ENCODE data around the gene TRIM7.
"Not testable (repeated sequence)": the region's sequence is repeated elsewhere in the genome, so short reads cannot be mapped to it uniquely, and the experiment has no call there.

TRIM7 gene

DNA sequence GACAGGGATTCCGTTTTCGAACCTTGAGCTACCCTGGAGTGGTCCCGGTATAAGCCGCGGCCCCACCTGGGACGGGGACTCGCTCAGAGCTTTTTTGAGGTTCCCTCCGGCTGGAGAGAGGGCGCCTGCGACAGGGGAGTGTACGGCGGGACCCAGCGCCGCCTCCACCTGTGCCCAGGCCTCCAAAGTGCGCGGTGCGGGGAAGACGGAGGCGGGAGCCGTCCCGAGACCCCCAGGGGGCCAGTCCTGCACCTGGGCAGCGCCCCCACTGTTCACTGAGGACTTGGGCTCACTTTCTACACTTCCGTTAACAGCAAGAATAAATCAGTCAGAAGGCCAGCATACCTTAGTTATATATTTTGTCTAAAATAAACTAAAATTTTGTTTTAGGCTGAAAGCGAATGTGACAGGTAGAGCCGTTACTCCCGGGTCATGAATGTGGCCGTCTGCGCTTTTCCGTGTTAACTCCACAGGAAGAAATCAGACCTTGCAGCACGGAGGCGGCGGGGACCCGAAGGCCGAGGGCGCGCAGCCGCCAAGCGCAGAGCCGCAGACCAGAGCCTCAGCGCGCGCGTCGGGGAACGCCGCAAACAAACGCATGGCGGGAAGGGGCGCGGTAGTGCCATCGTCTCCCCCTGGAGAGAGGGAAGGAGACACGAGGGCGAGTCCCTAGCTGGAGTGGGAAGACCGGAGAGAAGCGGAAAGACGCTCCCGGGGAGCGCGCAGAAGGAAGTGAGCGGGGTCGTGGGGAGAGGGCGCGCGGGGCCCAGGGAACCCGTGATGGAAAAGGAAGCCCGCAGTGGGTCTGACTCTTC lies 14.1 kb downstream of the TRIM7 start:
- DNase-seq, result no peak

DNA sequence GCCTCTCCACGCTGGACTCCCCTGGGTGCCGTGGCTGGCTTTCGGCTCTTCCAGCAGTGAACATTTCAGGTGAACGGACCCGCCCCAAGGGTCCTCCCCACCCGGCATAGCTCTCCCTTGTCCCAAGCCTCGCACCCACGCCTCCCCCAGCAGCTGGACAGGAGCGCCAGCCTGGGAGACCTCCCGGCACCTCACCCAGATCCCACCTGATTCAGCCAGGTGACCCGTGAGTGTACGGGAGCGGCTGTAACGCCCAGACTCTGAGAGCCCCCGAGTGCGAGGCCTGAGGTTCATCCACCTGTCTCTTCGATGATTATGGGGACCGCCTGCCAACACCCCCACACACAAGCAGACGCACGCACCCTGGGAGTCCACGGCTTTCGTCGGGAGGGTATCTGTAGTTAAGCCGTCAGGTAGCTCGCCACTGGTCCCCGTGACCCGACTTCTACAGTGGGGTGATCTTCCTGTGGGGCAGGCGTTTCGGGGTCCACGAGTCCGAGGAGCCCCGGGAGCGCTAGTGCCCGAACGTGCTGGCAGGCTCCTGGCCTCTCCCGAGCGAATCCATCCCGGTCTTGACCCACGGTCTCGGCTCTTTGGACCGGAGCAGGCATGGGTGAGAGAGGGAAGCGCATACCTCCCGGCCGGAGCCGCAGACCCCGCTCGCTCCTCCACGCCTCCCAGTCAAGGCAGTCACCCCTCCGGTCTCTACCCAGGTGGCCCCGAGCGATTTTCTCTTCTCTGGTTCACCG lies 14.9 kb downstream of the TRIM7 start:
- DNase-seq, result no peak

DNA sequence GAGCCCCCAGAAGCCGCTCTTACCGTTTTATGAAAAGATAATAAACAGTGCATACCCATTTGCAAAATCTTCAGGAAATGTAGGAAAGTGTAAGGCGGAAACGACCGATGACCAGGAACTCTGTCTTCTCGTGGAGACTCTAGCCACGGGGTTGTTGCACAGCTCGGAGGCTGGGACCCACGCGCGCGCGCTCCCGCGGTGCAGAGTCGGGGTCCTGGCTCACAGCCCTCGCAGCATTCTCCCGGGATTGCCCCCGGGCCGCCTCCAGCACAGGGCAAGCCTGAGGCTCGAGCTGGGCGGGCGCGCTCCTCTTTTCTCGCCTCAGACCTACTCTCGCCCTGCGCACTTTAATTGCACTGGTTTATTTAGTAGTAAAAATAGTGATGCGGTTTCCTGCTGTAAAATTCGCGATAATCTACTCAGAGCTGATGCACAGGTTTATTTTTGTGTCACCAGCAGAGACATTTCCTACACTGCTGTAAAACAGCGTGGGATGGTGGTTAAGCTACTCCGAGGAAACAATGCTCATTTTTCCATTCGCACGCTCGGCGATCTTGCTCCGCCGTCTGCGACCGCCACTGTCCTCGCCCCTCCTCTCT lies 15.5 kb downstream of the TRIM7 start:
- DNase-seq, result no peak

DNA sequence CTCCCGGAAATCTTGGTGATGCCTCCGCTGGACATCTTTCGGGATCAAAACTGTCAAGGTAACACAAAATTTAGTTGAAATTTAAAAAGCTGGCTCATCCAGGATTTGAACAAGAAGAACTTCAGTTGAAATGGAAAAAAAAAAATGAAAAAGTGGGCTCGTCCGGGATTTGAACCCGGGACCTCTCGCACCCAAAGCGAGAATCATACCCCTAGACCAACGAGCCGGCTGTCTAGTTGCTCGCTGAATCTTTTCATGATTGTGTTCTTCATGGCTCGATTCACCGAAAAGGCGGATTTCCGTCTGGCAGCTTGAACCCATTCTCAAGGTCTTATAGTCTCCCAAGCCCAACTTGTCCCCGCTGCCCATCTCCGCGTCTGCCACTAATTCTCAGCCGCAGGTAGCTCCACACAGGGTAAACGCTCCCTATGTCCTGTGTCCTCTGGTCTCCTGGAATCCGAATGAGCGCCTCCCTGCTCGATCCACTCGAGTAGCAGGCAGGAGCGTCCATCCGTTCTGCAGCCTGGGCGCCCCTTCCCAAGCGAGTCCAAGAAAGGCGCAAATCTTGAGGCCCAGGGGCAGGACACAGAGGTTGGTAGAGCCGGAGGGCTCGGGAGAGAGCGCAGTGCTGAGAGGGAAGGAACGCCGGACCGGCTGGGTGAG lies 16.2 kb downstream of the TRIM7 start:
- no peak for DNase-seq

DNA sequence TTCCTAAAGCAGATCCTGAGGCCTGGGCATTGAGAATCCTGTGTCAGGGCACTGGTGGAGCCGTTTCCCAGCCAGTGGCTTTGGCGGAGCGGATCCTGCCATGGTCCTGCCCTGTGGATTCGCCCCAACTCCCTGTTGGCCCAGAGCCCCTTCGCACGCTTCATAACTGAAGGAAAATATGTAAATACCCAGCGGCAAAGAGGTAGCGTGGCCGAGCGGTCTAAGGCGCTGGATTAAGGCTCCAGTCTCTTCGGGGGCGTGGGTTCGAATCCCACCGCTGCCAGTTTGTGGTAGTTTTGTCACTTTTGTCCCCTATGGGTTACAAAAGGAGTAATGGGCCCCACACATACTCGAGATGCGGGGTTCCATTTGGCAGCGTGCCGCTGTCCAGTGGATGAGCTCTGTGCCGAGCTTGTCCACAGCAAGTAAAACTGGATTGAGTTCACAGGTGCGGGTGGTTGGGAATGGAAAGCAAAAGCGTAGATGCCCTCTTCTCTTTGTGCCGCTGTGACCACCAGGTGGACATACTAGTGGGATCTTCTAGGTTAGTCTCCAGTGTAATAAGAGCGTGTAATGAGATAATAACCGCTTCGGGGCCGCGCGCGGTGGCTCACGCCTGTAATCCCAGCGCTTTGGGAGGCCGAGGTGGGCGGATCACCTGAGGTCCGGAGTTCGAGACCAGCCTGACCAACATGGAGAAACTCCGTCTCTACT lies 17.3 kb downstream of the TRIM7 start:
- no peak for DNase-seq

DNA sequence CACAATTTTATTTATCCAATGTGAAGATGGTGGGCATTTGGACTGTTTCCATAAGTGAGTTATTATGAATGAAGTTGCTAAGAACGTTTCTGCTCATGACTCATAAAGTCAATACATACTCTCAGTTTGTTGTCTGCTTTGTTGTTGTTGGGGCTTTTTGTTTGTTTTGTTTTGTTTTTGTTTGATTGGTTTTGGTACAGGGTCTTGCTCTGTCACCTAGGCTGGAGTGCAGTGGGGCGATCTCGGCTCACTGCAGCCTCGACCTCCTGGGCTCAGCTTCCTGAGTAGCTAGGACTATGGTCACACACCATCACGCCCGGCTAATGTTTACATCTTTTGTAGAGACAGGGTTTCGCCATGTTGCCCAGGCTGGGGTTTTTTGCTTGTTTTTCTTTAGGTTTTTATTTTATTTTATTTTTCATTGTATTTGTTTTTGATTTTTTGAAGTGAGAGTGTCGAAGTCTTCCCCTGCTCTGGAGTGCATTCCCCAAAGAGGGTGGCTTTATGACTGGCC lies 18.0 kb downstream of the TRIM7 start:
- DNase-seq, result no peak

DNA sequence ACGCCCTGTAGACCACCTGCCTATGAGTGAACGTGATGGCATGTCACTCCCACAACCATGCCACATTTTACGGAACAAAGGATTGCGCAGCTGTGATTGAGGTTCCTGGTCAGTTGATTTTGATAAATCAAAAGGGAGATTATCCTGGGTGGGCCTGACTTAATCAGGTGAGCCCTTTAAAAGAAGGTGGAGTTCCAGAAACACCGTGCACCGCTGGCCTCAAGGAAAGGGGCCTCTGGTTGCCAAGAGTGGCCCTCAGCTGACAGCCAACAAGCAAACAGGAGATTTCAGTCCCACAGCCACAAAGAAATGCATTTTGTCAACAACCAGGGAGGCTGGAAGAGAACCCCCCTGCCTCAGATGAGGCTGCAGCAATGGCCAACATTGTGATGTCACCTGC lies 19.0 kb downstream of the TRIM7 start:
- no peak for DNase-seq

DNA sequence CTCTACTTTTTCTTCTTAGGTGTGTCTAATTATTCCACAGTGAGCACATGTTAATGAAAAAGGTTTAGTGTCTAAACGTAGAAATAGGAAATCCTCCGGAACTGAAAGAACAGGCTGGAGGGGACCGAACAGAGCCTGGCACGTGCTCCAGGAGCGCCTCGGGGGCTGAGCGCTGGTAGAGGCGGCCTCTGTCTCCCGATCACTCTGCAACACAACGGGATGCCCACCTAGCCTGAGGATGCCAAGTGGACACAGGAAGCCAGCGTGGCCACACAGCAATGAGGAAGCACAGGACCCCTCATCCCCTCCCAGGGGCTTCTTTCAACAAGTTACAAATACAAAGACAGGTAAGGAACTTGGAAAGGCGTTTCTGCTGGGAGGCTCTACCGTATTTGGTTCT lies 19.4 kb downstream of the TRIM7 start:
- DNase-seq, result no peak

DNA sequence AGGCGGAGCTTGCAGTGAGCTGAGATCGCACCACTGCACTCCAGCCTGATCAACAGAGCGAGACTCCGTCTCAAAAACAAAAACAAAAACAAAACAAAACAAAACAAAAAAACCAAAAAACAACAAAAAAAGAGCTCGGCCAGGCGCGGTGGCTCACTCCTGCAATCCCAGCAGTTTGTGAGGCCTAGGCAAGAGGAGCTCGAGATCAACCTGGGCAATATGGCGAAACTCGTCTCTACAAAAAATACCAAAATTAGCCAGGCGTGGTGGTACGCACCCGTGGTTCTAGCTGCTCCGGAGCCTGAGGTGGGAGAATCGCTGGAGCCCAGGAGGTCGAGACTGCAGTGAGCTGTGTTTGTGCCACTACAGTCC lies 20.2 kb downstream of the TRIM7 start:
- no peak for DNase-seq

DNA sequence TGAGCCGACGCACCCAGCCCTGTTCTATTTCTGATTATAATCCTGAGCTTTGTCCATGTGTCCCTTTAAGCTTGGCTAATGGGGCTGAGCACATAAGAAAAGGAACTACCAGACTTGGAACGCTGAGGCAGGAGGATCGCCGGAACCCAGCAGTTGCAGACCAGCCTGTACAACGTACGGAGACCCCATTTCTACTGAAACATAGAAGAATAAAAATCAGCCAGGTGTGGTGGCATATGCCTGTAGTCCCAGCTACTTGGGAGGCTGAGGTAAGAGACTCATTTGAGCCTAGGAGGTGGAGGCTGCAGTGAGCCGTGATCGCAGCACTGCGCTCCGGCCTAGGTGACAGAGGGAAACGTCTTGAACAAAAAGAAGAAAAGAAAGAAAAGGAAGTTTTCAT lies 22.3 kb downstream of the TRIM7 start:
- DNase-seq, result no peak

DNA sequence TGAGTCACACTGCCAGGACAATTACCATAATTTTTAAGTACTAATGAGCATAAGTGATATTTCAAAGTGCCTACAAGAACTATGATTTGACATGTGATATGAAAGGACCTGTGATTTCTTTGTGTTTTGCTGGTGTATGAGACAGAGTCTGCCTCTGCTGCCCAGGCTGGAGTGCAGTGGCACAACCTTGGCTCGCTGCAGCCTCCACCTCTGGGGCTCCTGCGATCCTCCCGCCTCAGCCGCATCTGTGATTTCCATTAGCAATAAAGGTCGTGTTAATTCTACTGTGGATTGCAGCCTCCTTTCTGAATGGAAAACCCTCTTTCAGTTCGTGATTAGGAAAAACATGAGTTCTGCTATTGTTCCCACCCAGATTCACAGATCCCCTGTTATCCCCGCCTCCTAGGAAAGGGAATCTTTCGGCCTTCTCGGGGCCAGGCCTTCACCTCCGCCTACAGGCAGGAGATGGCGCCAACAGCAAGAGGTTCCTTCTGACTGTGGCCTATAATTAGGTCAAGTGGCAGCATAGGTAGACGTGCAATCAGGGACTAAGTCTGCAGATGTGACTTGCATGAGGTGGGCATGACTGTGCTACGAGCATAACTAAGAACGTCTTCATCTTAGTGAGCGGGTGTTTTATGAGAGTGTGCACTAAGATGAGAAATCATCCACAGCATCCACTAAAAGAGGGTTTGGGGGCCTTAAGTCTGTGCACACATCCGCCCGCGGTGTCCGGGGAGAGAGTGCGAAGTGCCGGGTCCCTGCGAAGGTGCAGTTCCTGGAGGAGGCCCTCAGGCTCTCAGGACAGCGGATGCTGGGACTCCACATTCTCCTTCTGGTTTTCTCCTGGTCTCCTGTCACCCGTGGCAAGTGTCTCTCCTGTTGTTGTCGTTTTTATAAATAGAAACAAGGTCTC lies 23.1 kb downstream of the TRIM7 start:
- DNase-seq, result no peak

DNA sequence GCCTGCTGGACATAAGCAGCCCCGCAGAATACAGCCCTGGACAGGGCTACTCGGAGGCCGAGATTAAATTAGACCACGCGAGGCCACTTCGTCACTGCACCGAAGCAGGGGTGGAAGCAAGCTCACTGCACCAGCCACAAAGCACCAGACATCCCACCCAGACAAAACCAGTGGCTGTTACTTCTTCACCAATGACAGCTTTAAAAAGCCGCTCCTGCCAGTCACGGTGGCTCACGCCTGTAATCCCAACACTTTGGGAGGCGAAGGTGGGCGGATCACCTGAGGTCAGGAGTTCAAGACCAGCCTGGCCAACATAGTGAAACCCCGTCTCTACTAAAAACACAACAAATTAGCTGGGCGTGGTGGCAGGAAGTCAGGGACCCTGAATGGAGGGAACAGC lies 27.4 kb downstream of the TRIM7 start:
- not testable (repeated sequence) for DNase-seq

DNA sequence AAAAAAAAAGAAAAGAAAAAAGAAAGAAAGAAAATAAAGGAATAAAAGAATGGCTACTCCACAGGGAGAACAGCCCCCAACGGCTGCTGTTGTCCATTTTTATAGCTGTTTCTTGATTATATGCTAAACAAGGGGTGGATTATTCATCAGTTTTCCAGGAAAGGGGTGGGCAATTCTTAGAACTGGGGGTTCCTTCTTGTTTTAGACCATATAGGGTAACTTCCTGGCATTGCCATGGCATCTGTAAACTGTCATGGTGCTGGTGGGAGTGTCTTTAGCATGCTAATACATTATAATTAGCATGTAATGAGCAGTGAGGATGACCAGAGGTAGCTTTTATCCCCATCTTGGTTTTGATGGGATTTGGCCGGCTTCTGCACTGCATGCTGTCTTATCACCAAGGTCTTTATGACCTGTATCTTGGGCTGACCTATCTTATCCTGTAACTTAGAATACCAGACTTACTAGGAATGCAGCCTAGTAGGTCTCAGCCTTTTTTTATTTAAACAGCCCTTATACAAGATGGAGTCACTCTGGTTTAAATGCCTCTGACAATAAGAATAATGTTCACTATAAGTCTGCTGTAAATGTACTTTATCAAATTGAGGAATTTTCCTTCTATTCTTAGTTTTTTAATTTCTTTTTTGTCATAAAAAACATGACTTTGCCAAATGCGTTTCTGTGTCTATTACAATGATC lies 28.6 kb downstream of the TRIM7 start:
- DNase-seq, result no peak

DNA sequence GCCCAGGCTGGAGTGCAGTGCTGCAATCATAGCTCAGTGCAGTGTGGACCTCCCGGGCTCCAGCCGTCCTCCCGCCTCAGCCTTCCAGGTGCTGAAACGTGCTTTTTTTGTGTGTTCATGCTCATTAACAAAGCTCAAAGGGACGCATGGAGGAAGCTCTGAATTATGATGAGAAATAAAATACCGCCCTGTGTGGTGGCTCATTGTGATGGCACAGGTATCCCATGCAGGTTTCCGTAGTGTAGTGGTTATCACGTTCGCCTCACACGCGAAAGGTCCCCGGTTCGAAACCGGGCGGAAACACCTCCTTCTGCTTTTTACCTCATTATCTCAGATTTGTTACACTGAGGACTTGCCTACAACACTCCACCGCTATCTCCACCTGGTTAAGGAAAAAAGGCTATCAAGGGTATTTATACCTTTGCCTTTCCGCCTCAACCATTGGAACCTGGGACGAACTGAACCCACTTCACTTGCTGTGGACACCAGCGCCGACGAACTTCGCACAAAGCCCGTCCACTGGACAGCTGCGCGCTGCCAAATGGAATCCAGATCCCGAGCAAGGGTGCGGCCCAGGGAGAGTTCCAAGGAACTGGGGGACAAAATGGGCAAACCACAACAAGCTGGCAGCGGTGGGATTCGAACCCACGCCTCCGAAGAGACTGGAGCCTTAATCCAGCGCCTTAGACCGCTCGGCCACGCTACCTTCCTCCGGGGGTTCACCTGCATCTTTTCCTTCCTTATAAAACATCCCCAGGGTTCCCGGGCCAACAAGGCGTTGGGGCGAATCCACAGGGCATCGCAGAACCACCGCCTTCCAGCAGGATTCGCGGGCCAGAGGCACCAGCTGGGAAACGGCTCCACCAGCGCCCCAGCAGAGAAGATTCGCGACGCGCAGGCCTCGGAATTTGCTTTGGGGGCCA lies 31.3 kb downstream of the TRIM7 start:
- DNase-seq, result no peak

DNA sequence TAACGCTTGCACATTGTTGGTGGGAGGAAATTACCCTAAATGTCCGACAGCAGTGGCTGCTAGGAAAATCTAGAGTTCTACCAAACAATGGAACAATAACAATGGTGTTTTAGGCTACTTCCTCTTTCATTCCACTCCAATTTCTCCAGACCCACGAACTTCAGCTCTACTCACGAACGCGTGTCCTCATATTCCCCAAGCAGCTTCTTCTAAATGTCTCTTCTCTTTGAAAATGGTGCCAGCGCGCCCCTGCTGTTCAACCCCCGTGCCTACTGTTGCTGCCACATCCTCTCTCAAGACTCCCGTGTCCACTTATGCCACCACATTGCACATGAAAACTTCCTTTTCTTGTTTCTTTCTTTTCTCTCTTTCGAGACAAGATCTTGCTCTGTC lies 32.0 kb downstream of the TRIM7 start:
- DNase-seq, result no peak

DNA sequence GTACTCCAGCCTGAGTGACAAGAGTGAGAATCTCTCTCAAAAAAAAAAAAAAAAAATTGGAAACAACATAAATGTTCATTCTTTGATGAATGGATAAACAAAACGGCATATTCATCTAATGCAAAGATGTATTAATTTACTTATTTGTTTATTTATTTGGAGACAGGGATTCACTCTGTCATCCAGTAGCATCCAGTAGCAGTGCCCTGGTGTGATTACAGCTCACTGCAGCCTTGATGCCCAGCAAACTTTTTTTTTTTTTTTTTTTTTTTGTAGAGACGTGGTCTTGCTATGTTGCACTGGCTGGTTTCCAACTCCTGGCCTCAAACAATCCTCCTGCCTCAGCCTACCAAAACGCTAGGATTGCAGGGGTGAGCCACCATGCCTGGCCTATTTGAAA lies 33.2 kb downstream of the TRIM7 start:
- no peak for DNase-seq

DNA sequence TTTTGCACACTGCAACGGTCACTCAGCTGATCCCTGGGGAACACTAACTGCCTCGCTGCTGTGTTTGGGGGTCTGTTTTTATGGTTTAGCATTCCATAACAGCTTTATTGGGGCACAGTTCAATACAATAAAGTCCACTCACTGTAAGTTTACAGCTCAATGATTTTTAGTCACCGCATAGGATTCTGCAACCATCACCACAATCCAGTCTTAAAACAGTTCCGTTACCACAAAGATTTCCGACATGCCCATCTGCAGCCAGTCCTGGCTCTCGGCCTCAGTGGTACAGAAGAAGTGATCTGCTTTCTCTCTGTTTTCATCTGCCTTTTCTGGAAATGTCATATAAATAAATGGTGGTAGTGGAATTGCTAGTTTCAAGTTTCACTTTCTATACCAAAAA lies 34.0 kb downstream of the TRIM7 start:
- no peak for DNase-seq

DNA sequence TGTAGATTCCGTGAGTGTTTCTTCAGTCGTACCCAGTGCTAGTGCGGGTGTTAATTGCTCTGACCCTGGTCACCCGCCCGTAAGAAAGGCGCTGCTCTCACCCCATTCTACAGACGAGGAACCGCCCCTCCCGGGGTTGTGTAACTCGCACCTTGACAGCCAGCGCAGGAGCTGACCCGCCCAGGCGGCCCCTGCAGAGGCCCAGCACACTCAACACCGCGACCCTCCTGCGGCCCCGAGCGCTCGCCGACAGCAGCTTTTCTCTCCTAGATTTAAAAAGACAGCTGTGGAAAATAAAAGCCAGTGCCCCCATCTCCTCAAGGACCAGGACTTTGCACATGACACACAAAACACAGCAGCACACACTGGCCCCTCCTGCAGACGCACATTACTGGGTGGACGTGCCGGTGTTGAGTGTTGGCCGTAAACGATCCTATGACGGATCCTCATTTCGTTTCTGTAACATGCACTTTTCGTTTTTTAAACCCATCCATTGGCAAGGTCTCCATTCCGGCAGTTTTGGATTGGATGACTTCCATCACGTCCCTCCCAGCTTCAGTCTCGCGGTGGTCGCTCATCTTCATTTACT lies 34.7 kb downstream of the TRIM7 start:
- DNase-seq, result peak; percentile 48

DNA sequence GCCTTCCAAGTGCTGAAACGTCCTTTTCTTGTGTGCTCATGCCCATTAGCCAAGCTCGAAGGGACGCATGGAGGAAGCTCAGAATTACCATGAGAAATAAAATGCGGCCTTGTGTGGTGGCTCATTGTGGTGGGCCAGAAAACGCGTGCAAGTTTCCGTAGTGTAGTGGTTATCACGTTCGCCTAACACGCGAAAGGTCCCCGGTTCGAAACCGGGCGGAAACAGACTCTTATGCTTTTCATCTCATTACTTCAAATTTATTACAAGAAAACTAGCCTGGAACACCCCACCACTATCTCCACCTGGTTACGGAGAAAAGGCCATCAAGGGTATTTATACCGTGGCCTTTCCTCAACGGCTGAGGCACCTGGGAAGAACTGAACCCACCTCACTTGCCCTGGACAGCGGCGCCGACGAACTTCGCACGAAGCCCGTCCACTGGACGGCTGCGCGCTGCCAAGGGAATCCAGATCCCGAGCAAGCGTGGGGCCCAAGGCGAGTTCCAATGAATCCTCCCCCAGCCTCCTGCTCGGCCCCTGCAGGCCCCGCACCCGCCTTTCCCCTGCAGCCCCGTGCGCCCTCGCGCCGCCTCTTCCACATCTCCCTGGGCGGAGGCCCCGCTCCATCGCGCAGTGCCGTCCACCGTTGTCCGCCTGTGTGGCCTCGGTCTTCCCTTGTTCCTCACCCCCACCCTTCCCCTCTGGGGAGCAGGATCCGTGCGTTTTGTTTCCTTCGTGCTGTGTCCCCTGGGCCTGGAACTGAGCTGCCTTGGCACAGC lies 35.3 kb downstream of the TRIM7 start:
- peak; percentile 92 for DNase-seq
